COLO668 (cell line): ENCODE results near the gene TIMM22.

Experiments
- DNase-seq: peaks from one replicate; lab custom pipeline; 2025; ENCODE audit not compliant: unreplicated experiment; lab: John Stamatoyannopoulos, UW

The TIMM22 gene

DNA sequence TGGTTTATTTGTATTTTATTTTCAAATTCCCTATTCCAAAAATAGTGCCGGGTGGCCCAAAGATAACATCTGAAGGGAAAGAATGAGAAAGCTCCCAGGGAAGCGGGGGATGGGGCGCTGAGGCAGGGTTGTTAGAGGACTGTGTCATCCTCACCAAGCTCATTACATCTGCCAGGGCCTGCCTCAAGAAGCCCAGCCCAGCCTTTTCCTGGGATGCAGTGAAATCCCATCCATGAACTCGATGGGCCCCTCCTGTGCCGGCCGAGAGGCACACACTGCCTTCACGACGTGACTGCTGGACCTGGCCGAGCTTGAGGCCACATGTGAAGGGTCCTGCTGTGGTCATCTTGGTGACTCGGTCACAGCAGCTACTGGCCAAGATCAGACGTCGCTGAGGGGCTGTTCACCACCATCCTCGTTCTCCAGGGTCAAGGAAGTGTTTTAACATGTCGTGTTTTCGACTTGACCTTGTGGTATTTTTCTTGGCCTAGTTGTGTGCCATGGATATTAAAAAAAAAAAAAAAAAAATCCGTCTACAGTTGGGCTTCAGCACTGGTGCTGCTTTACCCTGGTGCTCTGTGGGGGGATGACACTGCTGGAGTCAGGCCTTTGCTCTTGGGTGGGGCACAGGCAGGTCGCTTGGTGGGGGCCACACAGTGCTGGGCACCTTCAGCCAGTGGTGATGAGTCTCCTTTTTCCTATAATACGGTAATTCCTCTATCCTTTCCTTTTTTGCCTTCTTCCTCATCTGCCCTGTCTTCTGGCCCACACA lies 4.9 kb downstream of the TIMM22 start:
- DNase-seq: peak; percentile 7

DNA sequence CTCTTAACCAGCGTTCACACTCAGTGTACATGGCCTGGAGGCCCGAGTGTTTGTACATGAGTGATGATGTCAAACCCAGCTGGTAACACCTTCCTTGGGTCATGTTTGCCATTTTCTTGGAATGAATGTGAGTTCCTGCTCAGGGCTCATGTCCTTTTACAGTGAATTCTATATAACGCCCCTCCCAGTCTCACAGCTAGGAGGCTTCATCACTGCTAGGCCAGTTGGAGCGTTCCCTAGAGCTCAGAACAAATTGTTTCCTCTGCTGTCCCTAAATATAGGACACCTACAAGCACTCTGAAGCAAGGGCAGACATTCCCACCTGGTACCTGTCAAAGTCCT lies 5.5 kb downstream of the TIMM22 start:
- DNase-seq: no peak

DNA sequence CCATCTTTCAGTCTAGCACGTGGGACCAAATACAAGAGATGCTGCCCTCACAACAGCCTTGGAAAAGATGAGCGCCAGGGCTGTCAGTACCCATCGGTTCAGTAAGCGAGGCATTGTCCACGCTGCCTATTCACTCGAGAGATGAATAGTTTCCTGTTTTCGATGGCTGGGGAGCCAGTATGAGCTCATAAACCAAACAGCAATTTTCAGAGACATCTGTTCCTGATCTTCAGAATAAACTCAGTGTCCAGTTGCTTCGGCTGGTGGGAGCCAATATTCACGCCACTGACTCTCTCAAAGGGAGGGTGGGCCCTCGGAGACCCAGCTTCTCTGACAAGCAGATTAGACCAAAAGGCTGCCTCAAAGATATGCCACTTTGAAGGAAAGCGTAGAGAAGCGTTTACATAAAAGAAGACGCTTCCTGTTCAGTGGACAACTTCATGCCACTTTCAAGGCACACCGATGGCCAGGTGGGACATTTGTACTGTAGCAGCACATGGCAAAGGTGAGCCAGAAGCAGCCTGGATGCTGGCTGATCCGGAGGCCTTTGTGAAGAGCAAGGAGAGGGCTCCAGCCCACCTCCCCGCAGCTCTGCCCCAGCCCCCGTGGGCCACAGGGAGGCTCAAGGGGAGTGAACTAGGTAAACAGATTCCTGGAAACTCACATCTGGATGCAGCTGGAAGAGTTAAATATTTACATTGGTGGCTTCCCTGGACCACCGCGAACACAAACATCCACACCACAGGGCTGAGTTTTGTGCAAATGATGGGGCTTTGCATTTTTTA lies 6.0 kb downstream of the TIMM22 start:
- peak; percentile 49 for DNase-seq

DNA sequence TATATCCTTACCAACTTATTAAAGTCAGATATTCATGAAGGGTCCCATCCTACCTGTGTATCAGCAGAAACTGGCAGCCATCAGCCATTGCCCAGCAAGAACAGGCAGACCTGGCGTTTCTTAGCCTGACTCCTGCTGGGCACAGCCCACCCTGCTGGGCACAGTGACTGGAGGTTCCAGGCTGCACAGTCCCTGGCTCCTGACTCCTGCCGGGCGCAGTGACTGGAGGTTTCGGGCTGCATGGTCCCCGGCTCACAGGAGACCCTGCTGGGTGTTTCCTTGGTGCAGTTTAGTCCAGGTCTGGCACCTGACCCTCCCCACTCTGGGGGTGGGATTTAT lies 6.7 kb downstream of the TIMM22 start:
- DNase-seq: no peak

DNA sequence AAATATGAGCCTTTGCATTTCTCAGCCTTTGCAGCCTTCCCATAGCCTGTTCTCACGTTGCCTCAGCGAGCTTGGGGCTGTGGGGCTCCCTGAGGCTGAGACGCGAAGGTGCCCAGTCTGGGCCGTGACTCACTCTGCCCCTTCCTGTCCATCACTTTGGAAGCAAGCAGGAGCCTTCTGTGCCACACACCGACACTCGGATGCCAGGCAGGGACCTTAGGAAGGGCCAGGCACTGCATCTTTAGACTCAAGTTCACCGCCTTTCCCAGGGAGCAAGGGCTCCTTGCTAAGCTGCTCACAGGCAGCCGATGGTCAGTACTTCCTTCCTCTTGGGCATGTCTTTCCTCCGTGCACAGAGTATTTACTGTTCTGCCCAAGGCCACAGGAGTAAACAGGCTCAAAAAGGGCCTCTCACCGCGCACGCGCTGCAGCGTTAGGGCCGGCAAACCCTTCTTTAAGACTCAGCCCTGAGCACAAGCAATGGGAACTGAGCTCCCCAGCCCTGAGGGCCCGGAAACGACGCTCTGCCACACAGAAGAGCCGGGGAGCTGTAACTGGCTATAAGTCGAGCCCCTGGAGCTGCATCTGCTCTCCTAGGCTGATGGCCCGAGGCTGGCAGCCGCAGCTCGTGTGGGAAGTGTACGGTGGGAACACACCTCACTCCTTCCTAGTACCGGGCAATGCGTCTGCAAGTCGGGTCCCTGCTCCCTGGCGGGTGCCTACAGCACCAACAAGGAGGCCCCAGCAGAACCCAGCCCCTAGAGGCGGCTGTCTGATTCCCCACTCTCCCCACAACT lies 7.2 kb downstream of the TIMM22 start:
- peak; percentile 13 for DNase-seq

DNA sequence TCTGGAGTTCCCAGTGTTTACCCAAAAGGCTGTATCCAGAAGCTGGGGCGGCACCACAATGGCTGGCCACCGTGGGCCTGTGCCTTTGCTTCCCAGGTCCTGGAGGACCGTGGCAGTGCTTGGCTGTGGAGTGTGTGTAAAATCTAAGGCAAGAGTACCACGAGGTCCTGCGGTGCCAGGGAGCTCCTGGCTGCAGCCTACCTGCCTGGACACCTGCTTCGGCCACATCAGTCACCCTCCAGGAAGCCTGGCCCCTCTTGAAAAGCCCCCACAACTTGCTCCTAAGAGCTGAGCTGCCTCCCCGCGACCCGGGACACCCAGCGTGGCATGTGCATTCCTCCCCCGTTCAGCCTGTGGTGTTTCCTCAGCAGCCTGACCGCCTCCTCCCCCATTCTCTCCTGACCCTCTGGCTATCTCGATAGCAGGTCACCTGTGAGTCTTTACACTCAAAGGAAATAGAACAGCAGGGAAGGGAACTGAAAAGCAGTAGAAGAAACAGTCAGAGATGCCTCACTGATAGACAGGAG lies 7.9 kb downstream of the TIMM22 start:
- DNase-seq: peak; percentile 15

DNA sequence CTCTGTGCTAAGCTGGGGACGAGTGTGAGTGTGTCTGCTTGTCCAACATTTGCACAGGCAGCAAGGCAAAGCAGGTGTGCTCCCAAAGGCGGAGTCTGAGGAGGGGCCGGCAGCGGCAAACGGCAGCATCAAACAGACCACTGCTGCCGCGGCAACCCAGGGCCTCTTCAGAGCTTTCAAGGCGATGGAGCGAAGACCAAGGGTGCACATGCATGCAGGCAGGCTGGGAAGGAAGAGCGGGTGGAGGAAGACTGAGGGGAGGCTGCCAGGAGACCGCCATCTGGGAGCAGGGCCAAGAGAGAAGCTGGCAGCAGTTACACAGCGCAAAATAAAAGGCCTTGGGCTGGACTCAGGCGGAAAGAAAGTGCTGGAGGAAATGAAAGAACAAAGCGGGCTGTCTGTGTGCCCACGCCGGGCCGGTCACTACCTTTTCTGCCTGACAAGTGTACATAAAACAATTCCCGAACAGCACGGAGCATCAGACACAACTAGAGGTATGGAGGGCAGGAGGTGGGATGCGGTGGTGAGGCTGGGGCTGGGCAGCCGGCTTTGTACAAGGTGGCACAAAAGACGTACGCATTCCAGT lies 8.5 kb downstream of the TIMM22 start:
- peak; percentile 71 for DNase-seq

DNA sequence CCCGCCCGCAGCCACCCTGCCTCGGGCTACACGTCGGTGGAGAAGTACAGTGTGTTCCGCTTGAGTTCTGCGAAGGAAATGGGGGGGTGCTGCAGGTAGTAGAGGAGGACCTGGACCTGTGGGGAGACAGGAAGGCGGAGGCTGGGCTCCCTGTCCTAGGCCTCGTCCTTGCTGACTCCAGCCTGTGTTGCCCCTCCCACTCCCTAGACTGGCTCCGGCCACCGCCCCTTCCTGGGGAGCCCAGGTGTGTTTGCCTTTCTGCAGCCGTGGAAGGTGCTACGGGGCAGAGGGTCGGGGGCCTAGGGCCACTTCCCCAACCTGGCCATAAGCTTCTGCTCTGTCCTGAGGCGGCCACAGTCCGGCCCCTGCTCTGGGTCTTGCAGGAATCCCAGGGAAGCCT lies 9.1 kb downstream of the TIMM22 start:
- peak; percentile 70 for DNase-seq

DNA sequence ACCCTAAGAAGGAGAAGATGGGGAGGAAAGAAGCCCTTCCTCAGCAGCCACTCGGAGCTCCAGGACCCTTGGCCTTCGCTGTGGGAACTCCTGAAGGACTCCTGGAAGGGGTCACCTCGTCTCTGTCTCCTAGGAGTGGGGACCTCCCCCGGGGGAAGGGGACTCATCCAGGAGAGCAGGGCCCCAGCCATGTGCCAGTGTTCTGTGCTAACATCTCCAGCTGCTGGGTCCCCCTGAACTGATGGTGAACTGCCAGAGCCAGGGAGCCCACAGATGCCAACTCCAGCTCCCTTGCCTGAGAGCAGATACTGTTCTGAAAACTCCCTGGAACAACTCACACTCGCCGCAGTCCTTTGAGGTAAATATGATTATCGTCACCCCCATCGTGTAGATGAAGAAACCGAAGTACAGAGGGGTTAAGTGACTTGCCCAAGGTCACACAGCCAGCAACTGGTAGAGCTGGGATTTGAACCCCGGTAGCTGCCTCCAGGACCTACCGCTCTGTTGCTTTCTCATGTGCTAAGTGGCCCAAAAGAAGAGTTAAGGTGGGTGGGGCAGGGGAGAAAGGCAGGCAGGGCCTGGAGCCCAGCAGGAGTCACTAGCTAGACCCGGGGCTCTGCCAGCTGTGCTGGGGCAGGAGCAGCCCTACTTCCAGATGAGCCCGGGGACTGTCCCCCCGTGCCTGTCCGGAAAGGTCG lies 10.5 kb downstream of the TIMM22 start:
- no peak for DNase-seq

DNA sequence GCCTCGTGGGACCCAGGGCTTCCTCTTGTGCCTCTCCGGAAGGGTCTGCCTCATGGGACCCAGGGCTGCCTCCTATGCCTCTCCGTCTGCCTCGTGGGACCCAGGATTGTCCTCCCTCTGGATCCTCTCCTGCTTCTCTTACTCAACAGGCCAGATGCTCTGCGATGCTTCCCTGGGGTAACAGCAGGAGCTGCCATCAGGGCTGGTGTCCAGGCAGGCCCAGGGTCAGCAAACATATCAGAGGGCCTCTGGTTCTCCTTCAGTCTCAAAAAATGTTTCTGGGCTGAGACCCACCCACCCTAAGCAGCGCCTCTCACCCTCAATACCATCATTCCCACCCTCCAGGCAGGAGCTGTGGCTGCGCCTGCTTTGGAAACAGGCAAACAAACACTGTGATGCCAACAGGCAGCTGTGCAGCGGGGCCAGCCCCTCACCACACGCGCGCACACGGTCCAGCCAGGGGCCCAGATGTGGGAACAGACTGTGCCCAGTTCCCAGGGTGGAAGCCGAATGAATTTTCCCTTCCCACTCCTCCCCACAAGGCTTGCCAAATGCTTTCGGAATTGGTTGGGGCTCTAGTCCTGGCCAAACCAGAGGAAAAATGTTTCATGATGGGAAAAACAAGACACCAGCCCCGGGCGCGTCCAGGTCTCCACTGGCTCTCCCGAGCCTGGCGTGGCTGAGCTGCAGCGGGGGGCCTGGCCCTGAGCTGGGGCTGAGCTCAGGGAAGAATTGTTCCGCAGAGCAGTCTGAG lies 11.3 kb downstream of the TIMM22 start:
- DNase-seq: no peak

DNA sequence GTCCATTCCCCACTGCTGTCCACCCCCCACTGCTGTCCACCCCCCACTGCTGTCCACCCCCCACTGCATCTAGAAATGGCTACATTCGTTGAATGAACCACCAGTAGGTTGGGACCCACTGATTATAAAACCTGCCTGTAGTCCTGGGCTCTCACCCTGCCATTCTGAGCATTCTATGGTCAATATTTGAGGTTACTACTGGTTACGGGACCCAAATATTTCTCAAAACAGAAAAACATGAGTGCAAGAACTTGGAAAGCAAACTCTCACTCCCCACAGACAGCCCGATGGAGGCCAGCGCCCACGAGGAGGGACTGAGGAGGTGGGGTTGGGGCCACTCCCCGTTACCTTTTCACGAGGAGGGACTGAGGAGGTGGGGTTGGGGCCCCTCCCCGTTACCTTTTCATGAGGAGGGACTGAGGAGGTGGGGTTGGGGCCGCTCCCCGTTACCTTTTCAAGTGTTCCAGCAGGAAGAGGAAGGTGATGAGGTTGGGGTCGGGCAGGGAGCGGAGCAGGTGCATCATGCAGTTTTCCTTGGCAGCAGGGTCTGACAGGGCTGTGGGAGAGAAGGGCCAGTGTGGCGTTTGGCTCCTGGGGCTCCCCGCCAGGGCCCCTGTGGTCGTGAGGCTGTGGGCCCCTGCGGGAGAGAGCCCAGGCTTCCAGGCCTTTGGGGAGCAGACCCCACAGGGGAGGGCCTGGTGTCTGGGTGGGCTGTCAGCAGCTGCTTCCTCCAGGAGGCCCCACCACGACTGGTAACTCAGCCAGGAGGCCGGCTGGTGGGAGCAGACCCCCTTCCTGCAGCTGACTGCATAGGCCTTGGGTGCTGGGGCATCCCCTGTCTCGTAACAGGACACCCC lies 12.5 kb downstream of the TIMM22 start:
- no peak for DNase-seq

DNA sequence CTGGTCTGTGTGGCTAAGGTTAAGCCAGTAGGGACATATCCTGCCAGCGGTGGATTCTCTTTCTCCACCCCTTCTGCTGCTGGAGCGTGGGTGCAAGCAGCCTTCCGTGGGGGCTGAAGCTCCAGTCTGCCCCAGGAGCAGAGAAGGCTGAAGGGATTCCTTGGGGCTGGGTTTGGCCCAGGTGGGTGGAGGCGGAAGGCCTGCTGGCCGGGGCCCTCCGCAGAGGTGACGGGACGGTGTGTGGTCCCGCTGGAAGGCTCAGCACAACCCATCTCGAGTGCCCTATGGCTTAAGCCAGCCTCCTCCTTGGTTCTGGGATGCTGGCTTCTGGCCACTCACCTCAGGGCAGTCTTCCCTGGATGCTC lies 13.1 kb downstream of the TIMM22 start:
- no peak for DNase-seq

DNA sequence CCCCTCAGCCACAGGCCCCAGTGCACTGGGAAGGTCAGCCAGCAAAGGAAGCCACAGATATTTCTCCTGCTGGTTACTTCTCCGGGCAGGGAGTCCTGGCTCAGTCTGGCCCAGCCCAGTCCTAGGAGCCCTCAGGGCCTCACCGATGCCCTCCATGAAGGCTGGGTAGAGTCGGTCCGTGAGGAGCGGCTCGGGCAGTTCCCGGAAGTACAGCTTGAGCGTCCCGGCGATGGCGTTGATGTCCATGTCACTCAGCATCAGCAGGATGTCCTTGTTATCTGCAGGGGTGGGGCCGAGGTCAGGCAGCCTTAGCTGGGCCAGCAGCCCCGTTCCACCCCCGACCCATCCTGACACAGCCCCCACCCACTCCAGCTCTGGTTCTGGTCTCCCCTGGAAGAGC lies 13.7 kb downstream of the TIMM22 start:
- DNase-seq: no peak

DNA sequence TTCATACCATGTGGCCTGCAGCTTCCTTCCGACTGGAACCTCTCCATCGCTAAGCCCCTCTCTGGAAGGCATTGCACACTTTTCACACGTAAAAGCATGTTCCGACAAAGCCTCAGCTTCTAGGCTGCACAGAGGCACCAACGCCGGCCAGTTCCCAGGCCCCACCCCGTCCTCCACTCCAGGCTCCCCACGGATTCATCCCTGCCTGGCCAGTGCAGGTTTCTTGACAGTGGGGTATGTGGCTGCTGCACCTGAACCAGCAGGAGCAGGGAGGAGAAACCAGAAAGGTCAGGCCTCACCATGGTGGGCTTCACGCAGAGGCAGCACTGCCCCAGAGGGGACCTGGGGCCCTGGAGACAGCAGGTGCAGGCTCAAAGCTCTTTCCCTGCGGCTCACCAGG lies 14.2 kb downstream of the TIMM22 start:
- DNase-seq: no peak

DNA sequence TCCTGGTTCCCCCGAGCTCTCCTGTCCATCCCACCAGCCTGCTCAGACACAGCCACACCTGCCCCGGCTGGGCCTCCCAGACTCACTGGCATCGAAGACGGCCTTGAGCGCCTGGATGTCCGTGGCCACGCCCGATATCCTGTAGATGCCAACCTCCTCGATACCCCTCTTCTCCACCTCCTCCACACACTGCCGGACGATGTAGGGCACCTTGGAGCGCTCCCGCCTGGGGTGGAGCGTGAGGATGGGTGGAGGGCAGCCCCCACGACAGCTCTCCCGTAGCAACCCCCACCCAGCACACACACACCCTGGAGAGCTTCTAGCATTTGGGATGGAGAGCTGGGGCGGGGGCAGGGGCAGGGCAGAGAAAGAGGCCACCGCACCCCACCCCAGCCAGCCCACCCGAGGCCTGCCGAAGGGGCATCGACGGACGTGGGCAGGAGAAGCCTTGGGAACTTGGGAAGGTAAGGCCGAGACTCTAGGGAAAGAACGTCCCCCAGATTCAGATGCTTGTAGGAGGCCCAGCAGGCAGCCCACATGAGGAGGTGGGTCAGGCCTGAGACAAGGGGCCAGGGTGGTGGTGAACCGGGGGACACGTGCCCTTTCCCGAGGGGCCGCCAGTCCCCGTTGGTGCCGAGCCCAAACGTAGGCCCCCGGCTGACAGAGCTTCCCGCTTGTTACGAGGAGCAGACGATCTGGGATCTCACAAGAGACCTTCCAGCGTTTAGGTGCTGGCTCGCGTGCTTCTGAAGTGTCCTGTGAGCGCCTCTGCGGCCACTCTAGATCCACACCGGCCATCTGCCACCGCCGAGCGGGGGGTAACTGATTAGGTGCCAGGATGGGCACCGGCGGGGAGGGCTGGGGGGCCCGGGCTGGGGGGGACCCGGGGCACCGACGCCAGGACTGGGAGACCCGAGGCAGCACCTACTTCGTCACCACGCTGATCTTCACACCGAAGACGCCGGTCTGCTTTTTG lies 15.1 kb downstream of the TIMM22 start:
- no peak for DNase-seq

DNA sequence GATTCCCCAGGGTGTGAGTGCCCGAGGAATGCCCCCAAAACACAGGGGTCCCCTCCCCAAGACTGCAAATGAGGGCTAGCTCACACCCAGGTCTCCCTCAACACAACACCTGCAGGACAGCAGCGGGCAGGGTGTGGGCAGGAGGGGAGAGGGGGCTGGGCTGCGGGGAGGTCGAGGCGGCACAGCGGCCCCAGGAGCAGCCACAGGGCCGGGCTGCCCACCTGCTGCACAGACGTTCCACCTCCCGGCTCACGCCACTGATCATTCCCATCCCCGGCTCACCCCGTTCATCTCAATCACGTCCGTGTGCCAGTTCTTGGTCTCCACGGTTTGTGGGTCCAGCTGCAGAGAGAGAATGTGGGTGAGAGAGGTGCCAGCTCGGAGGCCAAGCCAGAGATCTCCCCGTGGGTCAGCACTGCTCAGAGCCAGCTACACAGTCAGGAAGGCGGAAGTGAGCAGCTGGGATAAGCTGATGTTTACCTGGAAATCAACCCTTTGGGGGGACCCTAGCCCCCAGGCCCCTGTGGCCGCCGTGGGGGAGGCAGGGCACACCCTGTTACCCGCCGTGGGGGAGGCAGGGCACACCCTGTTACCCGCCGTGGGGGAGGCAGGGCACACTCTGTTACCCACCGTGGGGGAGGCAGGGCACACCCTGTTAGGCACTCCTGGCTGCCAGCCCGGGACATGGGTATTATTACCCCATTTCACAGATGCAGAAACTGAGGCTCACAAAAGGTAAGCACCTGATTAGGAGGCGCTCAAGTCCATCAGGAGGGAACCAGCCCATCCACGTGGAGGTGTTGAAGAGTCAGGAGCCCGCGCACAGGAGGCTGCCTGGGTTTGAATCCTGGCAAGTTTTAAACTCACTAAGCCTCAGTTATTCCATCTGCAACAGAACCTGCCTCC lies 16.1 kb downstream of the TIMM22 start:
- no peak for DNase-seq

DNA sequence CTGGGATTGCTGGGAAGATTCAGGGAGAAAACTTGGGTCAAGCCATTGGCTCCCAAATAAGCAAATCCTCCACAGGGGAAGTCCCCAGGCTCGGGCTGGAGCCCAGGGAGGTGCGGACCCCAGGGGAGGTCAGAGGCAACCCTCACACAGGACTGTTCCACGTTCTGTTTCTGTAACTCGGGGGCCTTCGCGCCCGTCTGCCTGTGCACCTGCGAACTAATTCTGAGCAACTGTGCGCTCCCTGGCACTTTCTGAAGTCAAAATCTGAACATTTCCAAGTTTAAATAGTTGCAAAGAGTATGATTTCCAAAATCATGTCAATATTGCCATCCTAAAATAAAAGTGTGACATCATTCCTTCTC lies 16.8 kb downstream of the TIMM22 start:
- no peak for DNase-seq
